Measurements from ENCODE around the gene WDR38.

Gene WDR38

DNA sequence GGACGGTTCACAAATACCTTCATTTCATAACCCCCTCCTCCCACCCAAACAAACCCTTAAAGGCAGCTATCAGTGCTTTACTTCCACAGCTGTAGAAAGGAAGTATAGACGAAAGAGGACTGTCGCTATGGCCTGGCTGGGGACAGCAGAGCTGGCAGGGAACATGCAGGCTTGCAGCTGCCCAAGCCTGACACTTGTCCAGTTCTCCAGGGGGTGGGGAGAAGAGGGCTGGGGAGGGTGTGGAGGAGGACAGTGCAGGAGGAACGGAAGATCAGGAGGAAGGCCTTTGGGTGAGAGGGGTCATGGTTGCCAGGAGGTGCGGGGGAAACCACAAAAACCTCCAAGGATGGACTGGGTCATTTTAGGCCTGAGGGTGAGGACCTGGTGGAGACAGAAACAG is 34.6 kb downstream of the WDR38 start:
- TF ChIP-seq, protein P1, sequence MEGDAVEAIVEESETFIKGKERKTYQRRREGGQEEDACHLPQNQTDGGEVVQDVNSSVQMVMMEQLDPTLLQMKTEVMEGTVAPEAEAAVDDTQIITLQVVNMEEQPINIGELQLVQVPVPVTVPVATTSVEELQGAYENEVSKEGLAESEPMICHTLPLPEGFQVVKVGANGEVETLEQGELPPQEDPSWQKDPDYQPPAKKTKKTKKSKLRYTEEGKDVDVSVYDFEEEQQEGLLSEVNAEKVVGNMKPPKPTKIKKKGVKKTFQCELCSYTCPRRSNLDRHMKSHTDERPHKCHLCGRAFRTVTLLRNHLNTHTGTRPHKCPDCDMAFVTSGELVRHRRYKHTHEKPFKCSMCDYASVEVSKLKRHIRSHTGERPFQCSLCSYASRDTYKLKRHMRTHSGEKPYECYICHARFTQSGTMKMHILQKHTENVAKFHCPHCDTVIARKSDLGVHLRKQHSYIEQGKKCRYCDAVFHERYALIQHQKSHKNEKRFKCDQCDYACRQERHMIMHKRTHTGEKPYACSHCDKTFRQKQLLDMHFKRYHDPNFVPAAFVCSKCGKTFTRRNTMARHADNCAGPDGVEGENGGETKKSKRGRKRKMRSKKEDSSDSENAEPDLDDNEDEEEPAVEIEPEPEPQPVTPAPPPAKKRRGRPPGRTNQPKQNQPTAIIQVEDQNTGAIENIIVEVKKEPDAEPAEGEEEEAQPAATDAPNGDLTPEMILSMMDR (conservative IDR thresholded peaks at IDR 0.05; ENCODE audit: control insufficient read depth, insufficient read depth, low read depth, low read length): no peak
- no peak overlapping the region for H3K4me3 ChIP-seq (ENCODE audit: control insufficient read depth, low read depth, low read length)
- no peak for DNase-seq (ENCODE audit: low read depth)

DNA sequence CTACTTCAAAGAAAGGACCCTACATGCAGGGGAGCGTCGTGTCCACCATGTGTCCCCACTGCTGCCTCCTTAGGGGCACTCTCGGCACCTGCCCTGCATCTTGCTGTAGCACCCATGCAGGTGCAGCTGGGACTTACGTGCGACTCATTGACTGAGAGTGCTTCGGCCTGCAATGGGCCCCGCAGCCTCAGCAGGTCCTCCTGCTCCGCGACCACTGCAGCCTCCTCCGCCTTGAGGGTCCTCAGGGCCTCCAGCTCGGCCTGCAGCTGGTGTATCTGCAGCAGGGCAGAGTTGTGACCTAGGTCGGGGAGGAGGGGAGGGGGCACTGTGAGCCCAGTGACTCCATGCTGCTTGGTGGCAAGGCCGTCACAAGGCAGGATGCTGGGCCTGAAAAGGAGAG is 35.7 kb downstream of the WDR38 start:
- H3K4me3 ChIP-seq (ENCODE audit: control insufficient read depth, low read depth, low read length): no peak overlapping the region
- TF ChIP-seq, protein P1 (conservative IDR thresholded peaks at IDR 0.05; ENCODE audit: control insufficient read depth, insufficient read depth, low read depth, low read length): no peak
- no peak for DNase-seq (ENCODE audit: low read depth)

DNA sequence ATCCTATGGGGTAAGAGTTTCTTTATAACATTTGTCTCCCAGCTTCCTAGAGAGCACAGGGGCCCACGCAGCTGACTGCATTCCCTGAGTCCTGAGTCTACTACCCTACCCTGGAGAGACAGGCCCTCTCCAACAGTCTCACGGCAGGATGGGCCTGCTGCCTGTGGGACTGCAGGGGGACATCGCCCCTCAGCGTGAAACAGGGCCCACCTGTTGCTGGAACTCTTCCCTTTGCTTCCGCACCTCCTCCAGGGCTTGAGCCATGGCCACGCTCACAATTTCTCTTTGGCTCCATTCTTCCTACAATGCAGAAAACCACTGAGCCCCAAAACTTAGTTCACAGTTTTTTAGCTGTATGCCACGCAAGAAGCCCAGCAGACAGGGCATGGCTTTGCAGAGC is 36.9 kb downstream of the WDR38 start:
- TF ChIP-seq, protein P1 (conservative IDR thresholded peaks at IDR 0.05; ENCODE audit: control insufficient read depth, insufficient read depth, low read depth, low read length): no peak
- DNase-seq (ENCODE audit: low read depth): no peak
- no peak overlapping the region for H3K4me3 ChIP-seq (ENCODE audit: control insufficient read depth, low read depth, low read length)

DNA sequence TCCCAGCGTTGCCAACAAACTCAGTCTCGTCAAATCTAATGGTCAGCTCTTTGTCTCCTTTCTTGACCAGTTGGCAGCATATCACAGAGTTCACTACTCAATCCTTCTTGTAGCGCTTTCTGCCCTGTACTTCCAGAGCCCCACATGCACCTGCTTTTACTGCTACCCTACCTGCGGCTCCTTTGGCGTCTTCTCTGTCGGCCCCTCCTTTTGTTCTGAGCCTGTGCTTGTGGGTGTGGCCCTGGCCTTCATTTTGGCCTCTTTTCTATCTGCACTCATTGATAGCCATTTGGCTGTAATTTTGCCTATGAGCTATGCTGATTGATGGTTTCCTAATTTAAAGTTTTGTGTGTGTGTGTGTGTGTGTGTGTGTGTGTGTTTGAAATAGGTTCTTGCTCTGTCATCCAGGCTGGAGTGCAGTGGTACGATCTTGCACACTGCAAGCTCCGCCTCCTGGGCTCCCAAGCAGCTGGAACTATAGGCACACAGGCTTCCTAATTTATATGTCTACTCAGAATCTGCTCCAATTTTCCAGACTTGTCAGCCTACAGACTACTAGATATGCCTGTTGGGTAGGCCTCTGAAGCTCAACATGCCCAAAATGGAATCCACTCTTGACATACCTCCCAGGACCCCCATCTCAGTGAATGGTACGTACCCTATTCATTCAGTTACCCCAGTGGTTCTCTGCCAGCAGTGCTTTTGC is 40.9 kb downstream of the WDR38 start:
- DNase-seq (ENCODE audit: low read depth): no peak
- TF ChIP-seq, protein P1 (conservative IDR thresholded peaks at IDR 0.05; ENCODE audit: control insufficient read depth, insufficient read depth, low read depth, low read length): no peak
- H3K4me3 ChIP-seq (ENCODE audit: control insufficient read depth, low read depth, low read length): no peak overlapping the region

DNA sequence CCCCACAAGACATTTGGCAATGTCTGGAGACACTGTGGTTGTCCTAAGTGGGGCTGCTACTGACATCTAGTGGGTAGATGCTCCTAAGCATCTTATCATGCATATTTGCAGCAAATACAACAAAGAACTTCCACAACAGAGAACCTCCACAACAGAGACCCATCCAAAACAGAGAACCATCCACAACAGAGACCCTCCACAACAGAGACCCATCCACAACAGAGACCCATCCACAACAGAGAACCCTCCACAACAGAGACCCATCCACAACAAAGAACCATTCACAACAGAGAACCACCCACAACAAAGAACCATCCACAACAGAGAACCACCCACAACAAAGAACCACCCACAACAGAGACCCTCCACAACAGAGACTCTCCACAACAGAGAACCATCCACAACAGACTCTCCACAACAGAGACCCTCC is 41.5 kb downstream of the WDR38 start:
- DNase-seq (ENCODE audit: low read depth): peak; percentile 64
- no peak overlapping the region for H3K4me3 ChIP-seq (ENCODE audit: control insufficient read depth, low read depth, low read length)
- TF ChIP-seq, protein P1 (conservative IDR thresholded peaks at IDR 0.05; ENCODE audit: control insufficient read depth, insufficient read depth, low read depth, low read length): peak; percentile 68

DNA sequence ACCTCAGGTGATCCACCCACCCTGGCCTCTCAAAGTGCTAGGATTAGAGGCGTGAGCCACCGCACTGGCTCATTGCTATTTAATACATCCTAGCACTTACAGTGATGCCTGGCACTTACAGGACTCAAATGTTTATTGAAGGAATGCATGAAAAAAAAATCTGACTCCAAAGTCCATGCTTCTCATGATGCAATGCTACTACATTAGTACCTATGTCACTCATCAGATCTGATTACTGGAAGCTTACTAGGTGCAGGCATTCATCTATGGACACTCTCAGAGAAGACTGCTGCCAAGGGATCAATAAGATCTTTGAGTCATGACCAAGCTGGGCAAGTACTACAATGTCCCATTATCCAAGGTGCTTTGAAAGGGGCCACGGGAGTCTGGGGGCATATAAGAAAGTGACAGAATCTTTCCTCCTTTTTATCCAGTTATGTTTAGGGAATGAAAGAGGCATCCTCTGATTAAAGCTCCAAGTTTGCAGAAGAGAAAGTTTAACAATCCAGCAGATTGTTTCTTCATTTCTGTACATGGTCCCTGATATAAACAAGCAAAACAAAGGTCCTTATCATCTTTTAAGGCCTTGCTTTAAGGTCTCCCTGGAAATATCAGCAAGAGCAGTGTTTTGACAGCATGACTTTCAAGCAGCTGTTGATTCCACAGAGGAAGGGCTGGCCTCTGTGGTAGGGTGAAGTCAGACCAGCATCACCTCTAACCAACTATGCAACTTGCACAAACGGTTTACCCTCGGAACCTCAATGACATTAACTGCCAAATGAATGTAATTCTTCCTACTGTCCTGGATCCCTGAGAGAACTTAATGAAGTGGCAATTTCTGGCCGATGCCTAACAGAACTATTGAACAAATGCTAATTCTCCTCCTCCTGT is 44.6 kb downstream of the WDR38 start:
- H3K4me3 ChIP-seq (ENCODE audit: control insufficient read depth, low read depth, low read length): no peak overlapping the region
- TF ChIP-seq, protein P1 (conservative IDR thresholded peaks at IDR 0.05; ENCODE audit: control insufficient read depth, insufficient read depth, low read depth, low read length): no peak
- no peak for DNase-seq (ENCODE audit: low read depth)

Measured in fibroblast of mammary gland (primary cell).